Coronary artery (tissue), 2 donors: Measurements from ENCODE around the gene IGF2.

Experiments
- DNase-seq: peaks from one replicate; pipeline ENCODE4 v3.0.0-alpha.2; 2017; ENCODE audit warnings: low spot score
- H3K27ac ChIP-seq, 2 donors: fragments of 200-600 bp; sonication (generic); one replicate each; pipeline ENCODE4 v1.5.1; 2016 to 2019
- H3K4me3 ChIP-seq: fragments of 200-600 bp; sonication (generic); 2 replicates; pipeline ENCODE4 v1.5.1; 2016; ENCODE audit warnings: mild to moderate bottlenecking, moderate library complexity
- TF ChIP-seq, protein P1 (sequence below): fragments of 200-600 bp; sonication (generic); IDR thresholded peaks from one replicate; pipeline ENCODE4 v1.5.1; 2019; ENCODE audit warnings: antibody characterized with exemption

IGF2 gene, protein sequence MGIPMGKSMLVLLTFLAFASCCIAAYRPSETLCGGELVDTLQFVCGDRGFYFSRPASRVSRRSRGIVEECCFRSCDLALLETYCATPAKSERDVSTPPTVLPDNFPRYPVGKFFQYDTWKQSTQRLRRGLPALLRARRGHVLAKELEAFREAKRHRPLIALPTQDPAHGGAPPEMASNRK

DNA sequence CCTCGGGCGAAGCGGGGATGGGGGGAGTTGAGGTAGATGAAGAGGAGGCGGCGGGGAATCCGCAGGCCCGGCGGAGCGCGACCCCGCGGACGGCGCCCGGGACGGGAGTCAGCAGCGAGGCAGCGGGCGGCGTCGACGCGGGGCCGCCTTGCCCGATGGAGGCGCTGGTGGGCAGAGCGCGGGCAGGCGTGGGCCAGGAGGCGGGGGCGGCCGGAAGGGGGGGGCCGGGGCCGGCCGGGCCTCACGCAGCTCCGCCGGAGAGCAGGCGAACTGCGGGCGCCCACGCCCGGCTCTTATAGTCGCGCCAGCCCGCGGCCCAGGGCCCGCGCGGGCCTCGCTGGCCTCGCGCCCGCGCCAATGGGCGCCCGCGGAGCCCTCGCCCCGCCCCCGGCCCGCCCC, at the start of gene IGF2:
Gene IGF2, minus strand, starts transcription at position 267 of the 399 bp plus-strand sequence. CDS start 3,866 bp downstream, outside the sequence.
- H3K27ac ChIP-seq, result peak within 1 kb of the TSS in 1 of 2 donors; percentile 30
- TF ChIP-seq, protein P1, sequence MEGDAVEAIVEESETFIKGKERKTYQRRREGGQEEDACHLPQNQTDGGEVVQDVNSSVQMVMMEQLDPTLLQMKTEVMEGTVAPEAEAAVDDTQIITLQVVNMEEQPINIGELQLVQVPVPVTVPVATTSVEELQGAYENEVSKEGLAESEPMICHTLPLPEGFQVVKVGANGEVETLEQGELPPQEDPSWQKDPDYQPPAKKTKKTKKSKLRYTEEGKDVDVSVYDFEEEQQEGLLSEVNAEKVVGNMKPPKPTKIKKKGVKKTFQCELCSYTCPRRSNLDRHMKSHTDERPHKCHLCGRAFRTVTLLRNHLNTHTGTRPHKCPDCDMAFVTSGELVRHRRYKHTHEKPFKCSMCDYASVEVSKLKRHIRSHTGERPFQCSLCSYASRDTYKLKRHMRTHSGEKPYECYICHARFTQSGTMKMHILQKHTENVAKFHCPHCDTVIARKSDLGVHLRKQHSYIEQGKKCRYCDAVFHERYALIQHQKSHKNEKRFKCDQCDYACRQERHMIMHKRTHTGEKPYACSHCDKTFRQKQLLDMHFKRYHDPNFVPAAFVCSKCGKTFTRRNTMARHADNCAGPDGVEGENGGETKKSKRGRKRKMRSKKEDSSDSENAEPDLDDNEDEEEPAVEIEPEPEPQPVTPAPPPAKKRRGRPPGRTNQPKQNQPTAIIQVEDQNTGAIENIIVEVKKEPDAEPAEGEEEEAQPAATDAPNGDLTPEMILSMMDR, result no peak
- no peak for DNase-seq
- H3K4me3 ChIP-seq, result peak within 1 kb of the TSS; percentile 68

DNA sequence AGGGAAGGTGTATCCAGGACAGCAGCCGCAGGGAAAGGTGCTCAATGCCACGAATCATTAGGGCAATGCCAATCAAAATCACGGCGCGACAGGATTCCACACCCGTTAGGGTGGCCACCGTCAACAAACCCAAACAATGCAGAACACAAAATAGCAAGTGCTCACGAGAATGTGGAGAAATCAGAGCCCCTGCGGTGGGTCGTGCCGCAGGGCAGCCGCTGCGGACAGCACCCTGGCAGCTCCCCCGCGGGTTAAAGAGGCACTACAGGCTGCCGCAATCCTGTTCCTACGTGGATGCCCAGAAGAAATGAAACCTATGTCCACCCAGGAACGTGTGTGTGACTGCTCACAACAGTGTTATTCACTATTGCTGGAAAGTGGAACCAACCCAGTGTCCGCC, 49.6 kb upstream of the IGF2 start:
- TF ChIP-seq, protein P1, result no peak
- Histone ChIP-seq H3K4me3 (no peak overlapping the region), H3K27ac (no peak overlapping the region)
- DNase-seq, result no peak

DNA sequence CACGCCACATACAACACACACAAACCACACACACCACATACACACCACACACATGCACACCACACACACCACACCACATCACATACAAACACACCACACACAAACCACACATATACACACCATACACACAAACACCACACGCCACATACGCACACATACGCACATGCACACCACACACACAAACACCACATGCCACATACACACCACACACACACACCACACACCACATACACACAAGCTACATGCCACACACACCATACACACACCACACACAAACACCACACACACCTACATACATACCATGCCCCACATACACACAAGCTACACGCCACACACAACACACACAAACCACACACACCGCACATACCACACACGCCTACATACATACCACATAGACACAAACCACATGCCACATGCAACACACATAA, 48.1 kb upstream of the IGF2 start:
- H3K27ac ChIP-seq, result no peak overlapping the region
- TF ChIP-seq, protein P1, result no peak
- no peak for DNase-seq
- no peak overlapping the region for H3K4me3 ChIP-seq

DNA sequence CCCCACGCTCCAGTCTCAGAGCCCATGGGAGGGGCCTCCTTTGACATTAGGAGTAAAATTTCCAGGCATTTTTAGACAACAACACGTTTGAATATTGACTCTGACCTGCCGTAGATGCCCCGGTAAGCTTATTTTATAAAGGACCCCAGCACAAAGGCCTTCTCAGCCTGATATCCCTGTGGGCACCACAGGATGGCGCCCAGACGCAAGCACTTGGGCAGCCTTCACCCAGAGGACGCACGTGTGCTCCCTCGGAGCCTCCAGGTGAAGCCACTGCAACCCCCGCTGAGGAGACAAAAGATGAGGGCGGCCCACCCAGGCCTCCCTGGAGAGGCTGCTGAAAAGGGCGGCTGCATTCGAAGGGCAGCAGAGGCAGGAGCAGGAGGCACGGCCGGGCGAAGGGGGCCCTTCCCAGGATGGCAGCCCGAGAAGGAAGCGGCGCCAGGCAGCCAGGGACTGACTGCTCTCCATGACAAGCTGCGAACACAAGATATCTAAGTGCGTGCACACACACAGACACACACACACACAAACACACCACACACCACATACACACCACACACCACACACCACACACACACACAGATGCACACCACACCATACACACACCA, 47.6 kb upstream of the IGF2 start:
- TF ChIP-seq, protein P1, result no peak
- H3K27ac ChIP-seq, result no peak overlapping the region
- no peak for DNase-seq
- H3K4me3 ChIP-seq, result no peak overlapping the region

DNA sequence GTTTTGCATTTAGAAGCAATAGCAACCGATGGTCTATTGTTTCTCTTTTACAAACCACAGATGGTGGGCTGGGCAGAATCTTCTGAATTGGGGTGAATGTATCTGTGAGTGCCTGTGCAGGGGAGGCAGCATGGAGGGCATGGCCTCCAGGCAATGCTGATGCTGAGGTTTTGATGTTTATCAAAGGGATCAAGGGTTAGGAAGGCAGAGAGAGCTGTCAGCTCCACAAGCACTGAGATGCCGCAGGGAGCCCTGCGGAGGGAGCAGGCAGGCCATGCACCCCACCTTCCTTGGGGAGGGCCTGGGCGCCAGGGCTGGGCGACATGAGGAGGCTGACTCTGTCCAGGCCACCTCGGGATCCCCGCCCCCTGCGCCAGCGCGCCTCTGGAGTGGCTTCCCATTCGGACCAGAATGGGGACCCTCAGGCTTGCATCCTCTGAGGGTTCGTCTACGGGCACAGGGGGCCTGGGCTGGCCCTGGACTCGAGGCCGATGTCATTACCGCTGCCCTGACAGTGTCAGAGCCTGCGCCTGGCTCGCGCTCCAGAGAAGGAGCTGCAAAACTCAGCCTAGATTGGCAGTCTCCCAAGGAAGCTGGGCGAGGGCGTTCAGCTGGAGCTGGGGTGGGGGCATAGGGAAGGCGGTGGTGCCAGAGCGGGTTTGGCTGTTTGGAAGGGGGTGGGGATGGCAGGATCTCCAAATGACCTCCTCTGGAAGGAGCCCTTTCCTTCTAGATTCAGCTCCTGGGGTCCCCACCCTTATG, 46.3 kb upstream of the IGF2 start:
- DNase-seq, result no peak
- no peak overlapping the region for H3K27ac ChIP-seq
- TF ChIP-seq, protein P1, result no peak

DNA sequence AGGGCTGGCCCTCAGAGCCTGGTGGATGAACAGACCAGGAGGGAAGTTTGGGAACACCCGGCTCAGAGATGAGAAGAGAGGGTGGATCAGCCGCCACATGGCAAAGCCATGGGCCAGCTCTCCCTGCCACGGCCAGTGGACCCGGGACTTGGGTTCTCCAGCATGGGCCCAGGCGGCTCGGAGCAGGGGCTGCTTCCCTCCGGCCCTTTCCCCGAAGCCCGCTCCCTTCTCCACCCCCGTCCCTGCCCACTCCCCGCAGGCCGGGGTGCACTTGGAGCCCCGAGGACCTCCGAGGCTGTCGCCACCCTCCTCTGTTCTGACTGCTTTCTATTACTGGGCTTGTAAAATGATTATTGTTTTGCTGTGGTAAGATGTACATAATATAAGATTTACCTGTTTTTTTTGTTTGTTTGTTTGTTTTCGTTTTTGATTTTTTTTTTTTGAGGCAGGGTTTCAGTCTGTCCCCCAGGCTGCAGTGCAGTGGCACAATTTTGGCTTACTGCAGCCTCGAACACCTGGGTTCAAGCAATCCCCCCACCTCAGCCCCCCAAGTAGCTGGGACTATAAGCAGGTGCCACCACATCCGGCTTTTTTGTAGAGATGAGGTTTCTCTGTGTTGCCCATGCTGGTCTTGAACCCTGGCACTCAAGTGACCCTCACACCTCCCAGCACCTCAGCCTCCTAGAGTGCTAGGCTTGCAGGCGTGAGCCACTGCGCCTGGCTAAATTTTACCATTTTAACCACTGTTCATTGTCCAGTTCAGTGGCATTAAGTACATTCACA, 43.7 kb upstream of the IGF2 start:
- no peak overlapping the region for H3K27ac ChIP-seq
- TF ChIP-seq, protein P1, result no peak
- DNase-seq, result no peak

More for the DNA sequence above, 46.3 kb upstream of the IGF2 start:
- H3K4me3 ChIP-seq, result no peak overlapping the region

More for the DNA sequence above, 43.7 kb upstream of the IGF2 start:
- H3K4me3 ChIP-seq, result no peak overlapping the region
